Muscle layer of colon (tissue), 2 donors: ENCODE data around the gene LGR6.
"Not testable (repeated sequence)": the region's sequence is repeated elsewhere in the genome, so short reads cannot be mapped to it uniquely, and the experiment has no call there.

Source experiments
- H3K27ac ChIP-seq: one replicate; pipeline ENCODE4 v1.7.0; 2013; ENCODE audit warnings: low read depth, mild to moderate bottlenecking, low read length, moderate library complexity
- H3K27me3 ChIP-seq, 2 donors: one replicate each; pipeline ENCODE4 v1.7.0; 2013; ENCODE audit warnings: low read length in 2 of 2, mild to moderate bottlenecking in 2 of 2; ENCODE audit not compliant: insufficient read depth in 2 of 2, control insufficient read depth in 1 of 2
- H3K36me3 ChIP-seq: one replicate; pipeline ENCODE4 v1.7.0; 2013; ENCODE audit warnings: mild to moderate bottlenecking, low read length; ENCODE audit not compliant: insufficient read depth
- H3K4me1 ChIP-seq: one replicate; pipeline ENCODE4 v1.7.0; 2013; ENCODE audit warnings: mild to moderate bottlenecking, low read length; ENCODE audit not compliant: insufficient read depth
- H3K4me3 ChIP-seq, 2 donors: one replicate each; pipeline ENCODE4 v1.7.0; 2013; ENCODE audit warnings: low read length in 2 of 2, low read depth in 1 of 2, mild to moderate bottlenecking in 1 of 2, moderate library complexity in 1 of 2
- H3K9ac ChIP-seq: one replicate; pipeline ENCODE4 v1.7.0; 2013; ENCODE audit warnings: low read length
- H3K9me3 ChIP-seq: one replicate; pipeline ENCODE4 v1.7.0; 2013; ENCODE audit warnings: mild to moderate bottlenecking, low read length
- donor health status: abdominal sarcoma.
- donor health status: Adenocarcinoma of cecum.

Gene LGR6

DNA sequence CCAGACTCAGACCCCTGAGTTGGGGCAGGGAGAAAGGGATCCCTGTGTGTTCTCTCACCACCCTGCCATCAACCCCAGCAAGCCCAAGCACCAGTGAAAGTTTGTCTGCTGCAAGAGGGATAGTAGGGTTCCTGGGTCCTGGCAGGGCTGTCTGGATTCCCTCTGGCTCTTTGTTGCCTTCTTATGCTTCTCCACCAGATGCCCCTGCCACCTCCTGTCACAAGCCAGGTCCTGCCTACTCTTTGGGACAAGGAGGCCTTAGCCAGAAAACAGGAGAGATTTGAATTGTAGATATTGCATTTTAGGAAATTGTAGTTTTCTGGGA lies 126.4 kb downstream of the LGR6 start:
- Histone ChIP-seq H3K4me3 (no peak overlapping the region), H3K4me1 (no peaks in the 10 kb centered on the region), H3K27me3 (peaks cover 0 to under 1% of the 10 kb centered on the region in 2 donors), H3K36me3 (no peaks in the 10 kb centered on the region), H3K27ac (no peak overlapping the region), H3K9ac (no peak overlapping the region), H3K9me3 (no peaks in the 10 kb centered on the region)

DNA sequence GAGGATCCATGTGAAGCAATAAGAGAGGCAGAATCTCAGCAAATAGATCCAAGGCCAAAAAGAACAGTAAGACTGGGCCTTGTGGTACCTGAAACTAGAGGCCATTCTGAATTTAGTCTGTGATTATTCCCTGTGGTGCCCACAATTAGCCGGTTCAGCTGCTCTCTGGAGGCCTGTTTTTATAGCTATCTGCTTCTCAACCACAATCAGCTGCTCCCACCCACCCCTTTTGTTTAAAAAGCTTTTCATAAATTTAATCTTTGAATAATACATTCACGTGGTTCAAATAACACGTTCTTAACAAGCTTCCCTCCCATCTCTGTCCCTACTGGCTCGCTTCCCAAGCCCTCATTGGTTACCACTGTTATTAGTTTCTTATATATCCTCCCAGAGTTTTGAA lies 130.1 kb downstream of the LGR6 start:
- no peaks in the 10 kb centered on the region for H3K36me3 ChIP-seq
- H3K9me3 ChIP-seq, result no peaks in the 10 kb centered on the region

DNA sequence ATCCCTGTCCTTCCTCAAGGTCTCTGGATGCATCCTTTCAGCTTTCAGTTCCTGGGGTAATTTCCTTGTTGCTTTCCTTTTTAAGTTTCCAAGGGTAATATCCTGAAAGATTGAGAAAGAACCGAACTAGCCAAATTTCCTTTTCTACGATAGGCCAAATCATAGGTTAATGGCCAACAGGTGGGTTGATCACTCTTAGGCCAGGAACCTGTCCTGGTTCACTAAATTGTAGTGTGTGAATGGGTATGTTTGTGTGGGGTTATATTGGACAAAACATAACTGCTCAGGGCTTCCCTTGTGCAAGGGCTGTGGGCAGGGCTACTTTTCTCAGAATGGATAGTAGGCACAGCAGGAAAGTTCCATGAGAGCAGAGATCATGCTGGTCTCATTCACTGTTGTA lies 131.0 kb downstream of the LGR6 start:
- H3K4me1 ChIP-seq, result no peaks in the 10 kb centered on the region
- no peaks in the 10 kb centered on the region for H3K36me3 ChIP-seq
- no peak overlapping the region for H3K27ac ChIP-seq
- H3K27me3 ChIP-seq, result no peaks in the 10 kb centered on the region
- no peak overlapping the region for H3K4me3 ChIP-seq
- H3K9ac ChIP-seq, result no peak overlapping the region
- no peaks in the 10 kb centered on the region for H3K9me3 ChIP-seq

More for the DNA sequence above, 130.1 kb downstream of the LGR6 start:
- no peaks in the 10 kb centered on the region for H3K4me1 ChIP-seq
- H3K27ac ChIP-seq, result no peak overlapping the region
- H3K4me3 ChIP-seq, result no peak overlapping the region
- no peaks in the 10 kb centered on the region for H3K27me3 ChIP-seq
- H3K9ac ChIP-seq, result no peak overlapping the region

DNA sequence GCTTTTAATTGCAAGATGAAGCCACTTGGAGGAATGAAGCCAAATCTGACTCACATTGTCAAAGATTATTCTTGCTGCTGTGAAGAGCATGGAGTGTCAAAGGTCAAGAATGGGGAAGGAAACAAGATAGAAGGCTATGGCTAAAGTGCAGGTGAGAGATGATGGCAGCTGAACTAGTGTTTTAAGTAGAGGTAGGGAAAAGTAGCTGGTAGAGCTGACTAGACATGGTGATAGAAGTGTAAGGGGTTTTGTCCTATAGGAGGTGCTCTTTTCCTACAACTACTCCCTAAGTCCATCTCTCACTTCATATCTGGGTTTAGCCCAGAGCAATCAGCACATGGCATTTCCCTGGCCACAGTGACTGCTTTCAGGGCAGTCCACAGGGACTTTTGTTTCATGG lies 136.3 kb downstream of the LGR6 start:
- H3K4me3 ChIP-seq, result no peak overlapping the region
- no peak overlapping the region for H3K27ac ChIP-seq

DNA sequence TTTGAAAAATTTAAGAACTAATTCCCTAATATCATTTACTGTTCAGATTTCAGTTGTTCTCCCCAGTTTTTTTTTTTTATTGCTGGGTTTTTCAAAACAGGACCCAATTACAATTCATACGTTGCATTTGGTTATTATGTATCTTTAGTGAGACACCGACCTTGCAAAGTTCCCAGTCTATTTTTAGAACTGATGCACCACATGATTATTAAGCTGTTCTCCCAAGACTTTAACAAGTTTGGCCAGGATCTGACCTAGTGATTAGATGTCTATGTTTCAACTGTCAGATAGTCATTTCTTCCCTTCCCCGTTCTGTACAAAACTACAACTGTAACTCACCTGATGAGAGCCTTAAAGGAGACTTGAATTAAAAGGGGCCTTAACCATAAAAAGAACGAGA lies 140.3 kb downstream of the LGR6 start:
- Histone ChIP-seq H3K4me3 (no peak overlapping the region), H3K4me1 (no peaks in the 10 kb centered on the region), H3K9ac (no peak overlapping the region), H3K36me3 (no peaks in the 10 kb centered on the region), H3K27me3 (no peaks in the 10 kb centered on the region), H3K9me3 (no peaks in the 10 kb centered on the region), H3K27ac (no peak overlapping the region)

More for the DNA sequence above, 136.3 kb downstream of the LGR6 start:
- Histone ChIP-seq H3K4me1 (no peaks in the 10 kb centered on the region), H3K9me3 (no peaks in the 10 kb centered on the region), H3K36me3 (no peaks in the 10 kb centered on the region), H3K9ac (no peak overlapping the region), H3K27me3 (no peaks in the 10 kb centered on the region)

DNA sequence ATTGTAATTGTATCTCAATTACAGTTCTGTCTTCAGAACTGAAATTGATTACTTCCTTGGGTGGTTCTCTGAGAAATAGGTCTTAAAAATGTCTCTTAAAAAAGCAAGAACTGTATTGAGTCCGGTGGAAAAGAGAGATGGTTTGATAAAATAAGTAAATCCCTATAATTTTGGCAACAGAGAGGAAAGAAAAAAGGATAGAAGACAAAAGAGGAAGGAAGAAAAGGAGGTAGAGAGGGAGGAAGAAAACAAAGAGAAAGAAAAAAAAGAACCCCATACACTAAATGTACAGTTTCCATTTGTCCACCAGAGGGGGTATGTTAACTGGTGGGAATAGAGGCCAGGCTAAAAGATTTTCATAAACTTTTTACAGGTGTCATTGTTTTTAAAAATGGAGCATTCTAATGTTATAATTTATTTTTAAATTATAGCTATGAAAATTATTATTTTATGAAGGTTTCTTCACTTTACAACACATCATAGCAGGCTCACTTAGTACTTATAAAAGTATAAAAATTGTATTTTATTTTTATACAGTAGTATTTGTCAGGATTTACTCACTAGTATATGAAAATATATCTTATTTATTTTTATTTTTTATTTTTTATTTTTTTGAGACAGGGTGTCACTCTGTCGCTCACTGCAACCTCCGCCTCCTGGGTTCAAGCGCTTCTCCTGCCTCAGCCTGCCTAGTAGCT lies 150.2 kb downstream of the LGR6 start:
- H3K27ac ChIP-seq, result no peak overlapping the region
- H3K36me3 ChIP-seq, result no peaks in the 10 kb centered on the region
- H3K4me3 ChIP-seq, result no peak overlapping the region
- no peaks in the 10 kb centered on the region for H3K27me3 ChIP-seq
- H3K9me3 ChIP-seq, result no peaks in the 10 kb centered on the region
- H3K9ac ChIP-seq, result no peak overlapping the region
- H3K4me1 ChIP-seq, result peaks cover 4% of the 10 kb centered on the region

DNA sequence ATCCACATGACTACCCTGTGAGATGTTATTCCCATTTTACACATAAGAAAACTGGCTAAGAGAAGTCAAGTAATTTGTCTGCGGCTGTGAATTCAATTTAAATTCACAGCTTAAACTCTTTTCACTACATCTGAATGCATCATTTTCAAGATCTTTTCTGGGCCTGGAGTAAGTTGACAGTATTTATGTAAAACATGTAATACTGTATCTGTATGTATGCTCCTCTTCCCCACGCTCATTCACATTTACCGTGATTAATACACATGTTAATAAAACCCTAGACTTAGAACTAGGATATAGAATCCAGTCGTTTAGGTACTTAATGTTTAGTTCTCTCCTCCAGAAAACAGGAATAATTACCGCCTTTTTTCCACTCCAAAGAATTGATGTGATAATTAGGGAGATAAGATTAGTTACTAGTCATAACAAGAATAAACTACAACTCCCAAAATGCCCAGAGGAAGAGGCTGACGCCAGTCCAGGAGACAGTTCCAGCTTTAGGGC lies 154.5 kb downstream of the LGR6 start:
- no peaks in the 10 kb centered on the region for H3K27me3 ChIP-seq
- H3K9me3 ChIP-seq, result no peaks in the 10 kb centered on the region
- no peak overlapping the region for H3K9ac ChIP-seq
- H3K4me1 ChIP-seq, result peaks cover 11% of the 10 kb centered on the region
- no peak overlapping the region for H3K4me3 ChIP-seq
- no peaks in the 10 kb centered on the region for H3K36me3 ChIP-seq
- H3K27ac ChIP-seq, result no peak overlapping the region

DNA sequence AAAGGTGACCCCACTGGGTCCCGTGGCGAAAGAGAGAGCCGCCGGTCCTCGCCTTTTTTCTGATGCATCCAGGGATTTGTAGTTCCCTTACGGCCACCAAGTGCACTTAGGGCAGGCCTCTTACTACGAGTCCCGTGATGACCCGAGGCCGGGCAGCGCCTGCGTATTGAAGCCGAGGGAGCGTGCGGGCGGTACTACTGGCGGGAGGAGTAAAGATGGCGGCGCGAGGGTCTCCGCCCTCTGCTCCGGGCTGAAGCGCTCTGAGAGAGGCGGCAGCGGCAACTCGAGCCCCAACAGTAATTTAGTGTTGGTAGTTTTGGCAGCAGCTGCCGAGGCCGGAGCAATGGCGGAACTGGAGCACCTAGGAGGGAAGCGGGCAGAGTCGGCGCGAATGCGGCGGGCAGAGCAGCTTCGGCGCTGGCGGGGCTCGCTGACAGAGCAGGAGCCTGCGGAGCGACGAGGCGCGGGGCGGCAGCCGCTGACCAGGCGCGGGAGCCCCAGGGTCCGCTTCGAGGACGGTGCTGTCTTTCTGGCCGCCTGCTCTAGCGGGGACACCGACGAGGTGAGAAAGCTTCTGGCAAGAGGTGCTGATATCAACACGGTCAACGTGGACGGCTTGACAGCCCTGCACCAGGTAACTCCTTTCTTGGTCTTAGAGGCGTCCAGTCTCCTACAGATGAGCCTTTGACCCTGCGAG lies 155.1 kb downstream of the LGR6 start, which contains the start of gene PPP1R12B:
Gene PPP1R12B (plus strand): TSS at position 191 of the 697 bp plus-strand sequence. CDS start 153 bp downstream, at position 344.
- Histone ChIP-seq H3K9me3 (no peaks in the 10 kb centered on the region), H3K27me3 (no peaks in the 10 kb centered on the region), H3K4me3 (peak within 1 kb of the TSS; percentile 82 to 97), H3K27ac (peak within 1 kb of the TSS; percentile 84), H3K4me1 (peaks cover 11% of the 10 kb centered on the region), H3K9ac (peak within 1 kb of the TSS; percentile 53), H3K36me3 (no peaks in the 10 kb centered on the region)

DNA sequence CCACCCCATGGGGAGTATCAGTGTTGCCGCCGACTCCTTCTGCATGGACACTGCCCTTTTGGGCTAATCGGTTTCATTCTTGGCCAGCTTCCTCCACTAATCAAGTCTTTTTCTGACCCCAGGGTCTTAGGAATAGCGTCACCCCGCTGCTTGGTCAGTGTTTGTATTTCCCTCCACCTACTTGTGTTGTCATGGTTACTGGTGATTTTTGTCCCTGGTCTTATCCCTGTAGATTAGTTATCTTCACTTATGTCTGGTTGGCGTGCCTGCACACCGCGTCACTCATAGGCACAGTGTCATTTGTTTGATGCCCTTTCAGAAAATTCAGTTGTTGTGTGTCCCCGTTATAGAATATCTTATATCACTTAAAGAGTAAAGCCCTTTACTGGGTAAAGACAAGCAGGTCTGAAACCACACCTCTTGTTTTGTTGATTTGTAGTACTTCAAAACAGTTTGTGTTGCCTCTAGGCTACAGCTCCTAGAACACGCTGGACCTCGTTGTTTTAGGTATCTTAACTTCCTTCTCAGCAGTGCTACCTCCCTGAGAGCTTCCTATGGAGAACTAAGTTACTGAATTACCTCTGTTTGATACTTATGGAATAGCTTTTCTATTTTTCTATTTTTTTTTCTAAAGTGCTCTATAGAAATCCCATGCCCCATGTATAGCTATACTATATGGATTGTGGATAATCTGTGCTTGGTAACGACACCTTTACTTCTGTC lies 155.8 kb downstream of the LGR6 start:
- peak overlapping the region; percentile 82 to 97 for H3K4me3 ChIP-seq
- no peaks in the 10 kb centered on the region for H3K36me3 ChIP-seq
- H3K9me3 ChIP-seq, result no peaks in the 10 kb centered on the region
- peaks cover 11% of the 10 kb centered on the region for H3K4me1 ChIP-seq
- H3K9ac ChIP-seq, result peak overlapping the region; percentile 53
- H3K27ac ChIP-seq, result peak overlapping the region; percentile 84
- no peaks in the 10 kb centered on the region for H3K27me3 ChIP-seq

DNA sequence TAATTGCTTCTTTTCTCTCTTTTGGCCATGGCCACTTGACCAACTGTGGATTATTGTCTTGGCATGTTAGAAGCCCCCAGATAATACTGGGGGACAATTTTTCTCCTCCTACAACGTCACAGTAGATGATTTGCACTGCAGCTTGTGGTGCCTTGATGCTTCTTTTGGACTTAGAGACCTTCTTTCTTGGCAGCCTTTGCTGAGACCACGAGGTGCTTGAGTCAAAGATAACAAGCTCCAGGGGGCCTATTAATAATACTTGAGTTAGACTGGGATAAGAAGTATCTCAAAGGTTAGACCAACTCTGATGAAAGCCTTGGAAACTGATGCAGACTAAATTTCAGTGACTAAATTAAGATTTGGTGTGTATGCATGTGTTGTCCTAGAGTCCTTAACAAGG lies 158.1 kb downstream of the LGR6 start:
- Histone ChIP-seq H3K9ac (no peak overlapping the region), H3K4me1 (peaks cover 11% of the 10 kb centered on the region), H3K9me3 (no peaks in the 10 kb centered on the region), H3K27ac (no peak overlapping the region), H3K27me3 (no peaks in the 10 kb centered on the region), H3K4me3 (no peak overlapping the region), H3K36me3 (no peaks in the 10 kb centered on the region)

DNA sequence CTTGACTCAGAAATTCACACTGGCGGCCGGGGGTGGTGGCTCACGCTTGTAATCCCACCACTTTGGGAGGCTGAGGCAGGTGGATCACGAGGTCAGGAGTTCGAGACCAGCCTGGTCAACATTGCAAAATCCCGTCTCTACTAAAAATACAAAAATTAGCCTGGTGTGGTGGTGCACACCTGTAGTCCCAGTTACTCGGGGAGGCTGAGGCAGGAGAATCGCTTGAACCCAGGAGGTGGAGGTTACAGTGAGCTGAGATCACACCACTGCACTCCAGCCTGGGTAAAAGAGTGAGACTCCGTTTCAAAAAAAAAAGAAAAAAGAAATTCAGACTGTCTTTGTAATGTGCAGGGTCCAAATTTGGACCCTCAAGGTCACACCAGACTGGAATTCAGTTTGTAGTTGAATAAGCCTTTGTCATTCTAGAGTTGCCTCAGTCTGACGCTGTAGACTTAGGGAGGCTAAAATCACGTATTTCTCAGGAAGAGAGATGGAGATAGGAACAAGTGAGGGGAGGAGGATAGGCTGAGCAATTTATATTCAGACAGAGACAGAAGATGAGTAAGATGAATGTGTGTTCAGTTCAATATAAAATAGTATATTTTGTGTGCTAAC lies 159.1 kb downstream of the LGR6 start:
- H3K27ac ChIP-seq, H3K9ac ChIP-seq, H3K36me3 ChIP-seq, H3K9me3 ChIP-seq, H3K4me3 ChIP-seq, H3K27me3 ChIP-seq: not testable (repeated sequence)
- peaks cover 11% of the 10 kb centered on the region for H3K4me1 ChIP-seq
